ENCODE results near the gene GAL3ST3.
"Not testable (repeated sequence)": the region's sequence is repeated elsewhere in the genome, so short reads cannot be mapped to it uniquely, and the experiment has no call there.

Gene GAL3ST3, protein sequence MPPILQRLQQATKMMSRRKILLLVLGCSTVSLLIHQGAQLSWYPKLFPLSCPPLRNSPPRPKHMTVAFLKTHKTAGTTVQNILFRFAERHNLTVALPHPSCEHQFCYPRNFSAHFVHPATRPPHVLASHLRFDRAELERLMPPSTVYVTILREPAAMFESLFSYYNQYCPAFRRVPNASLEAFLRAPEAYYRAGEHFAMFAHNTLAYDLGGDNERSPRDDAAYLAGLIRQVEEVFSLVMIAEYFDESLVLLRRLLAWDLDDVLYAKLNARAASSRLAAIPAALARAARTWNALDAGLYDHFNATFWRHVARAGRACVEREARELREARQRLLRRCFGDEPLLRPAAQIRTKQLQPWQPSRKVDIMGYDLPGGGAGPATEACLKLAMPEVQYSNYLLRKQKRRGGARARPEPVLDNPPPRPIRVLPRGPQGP

GRCh38 chr11:66048547-66049323, at the start of gene GAL3ST3:
Gene GAL3ST3, minus strand, starts transcription at chr11:66049161. Its CDS starts 3,746 bp downstream, at chr11:66045415.
- DNase-seq, result no peak

GRCh38 chr11:66092125-66092524, 43.2 kb upstream of the GAL3ST3 start:
- DNase-seq, result not testable (repeated sequence)

- no peak for DNase-seq
These were observed 41.3 kb upstream of the GAL3ST3 start for GRCh38 chr11:66090288-66090687.

- DNase-seq, result no peak
These were observed 40.1 kb upstream of the GAL3ST3 start for GRCh38 chr11:66089067-66089466.

DNA sequence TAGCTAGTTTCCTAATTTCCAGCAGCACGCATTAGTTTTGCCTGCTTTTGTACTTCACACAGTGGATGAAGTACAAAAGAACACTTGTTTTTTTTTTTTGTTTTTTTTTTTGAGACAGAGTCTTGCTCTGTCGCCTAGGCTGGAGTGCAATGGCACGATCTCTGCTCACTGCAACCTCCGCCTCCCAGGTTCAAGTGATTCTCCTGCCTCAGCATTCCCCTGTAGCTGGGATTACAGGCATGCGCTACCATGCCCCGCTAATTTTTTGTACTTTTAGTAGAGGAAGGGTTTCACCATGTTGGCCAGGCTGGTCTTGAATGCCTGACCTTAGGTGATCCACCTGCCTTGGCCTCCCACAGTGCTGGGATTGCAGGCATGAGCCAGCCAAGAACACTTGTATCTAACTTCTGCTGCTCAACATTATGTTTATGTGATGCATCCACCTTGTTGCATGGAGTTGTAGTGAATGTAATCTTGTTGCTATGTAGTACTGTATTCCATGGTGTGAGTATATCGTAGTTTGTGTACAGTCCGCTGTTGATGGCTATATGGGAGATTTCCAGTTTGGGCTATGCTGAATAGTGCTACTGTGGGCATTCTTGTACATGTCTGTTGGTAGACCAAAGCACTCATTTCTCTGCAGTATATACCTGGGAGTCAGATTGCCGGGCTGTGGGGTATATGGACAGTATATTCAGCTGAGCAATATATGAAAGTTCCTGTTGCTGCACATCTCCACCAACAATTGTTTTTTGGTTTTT, 38.4 kb upstream of the GAL3ST3 start:
- DNase-seq, result no peak

DNA sequence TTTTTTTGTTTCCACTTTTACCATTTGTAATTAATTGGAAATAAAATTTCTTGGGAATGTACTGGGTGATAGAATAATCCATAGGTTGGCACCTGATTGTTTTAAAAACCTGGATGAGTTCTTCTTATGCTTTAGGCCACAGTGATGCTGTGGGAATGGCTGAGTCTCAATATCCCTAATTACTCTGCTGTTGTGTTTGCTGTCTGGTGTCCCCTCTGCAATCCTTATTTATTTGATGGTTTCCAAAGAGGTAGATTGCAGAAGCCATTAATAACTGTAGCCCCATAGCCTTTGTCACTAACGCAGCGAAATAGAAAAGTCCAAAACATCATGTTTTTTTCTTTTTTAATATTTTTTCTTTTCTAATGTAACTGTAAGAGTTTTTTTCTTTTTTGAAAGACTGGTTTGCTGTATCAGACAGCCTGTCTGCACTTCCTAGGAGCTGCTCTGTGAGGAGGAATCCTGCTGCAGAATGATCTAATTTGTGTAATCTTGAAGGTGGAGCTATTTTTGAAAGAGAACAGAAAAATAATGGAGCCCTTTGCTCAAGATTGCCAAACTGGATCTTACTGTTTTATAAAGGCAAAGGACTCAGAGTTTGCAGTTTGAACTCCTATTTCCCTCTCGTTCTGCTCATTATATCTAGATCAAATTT, 36.0 kb upstream of the GAL3ST3 start:
- no peak for DNase-seq

GRCh38 chr11:66083767-66084166, 34.8 kb upstream of the GAL3ST3 start:
- no peak for DNase-seq

DNA sequence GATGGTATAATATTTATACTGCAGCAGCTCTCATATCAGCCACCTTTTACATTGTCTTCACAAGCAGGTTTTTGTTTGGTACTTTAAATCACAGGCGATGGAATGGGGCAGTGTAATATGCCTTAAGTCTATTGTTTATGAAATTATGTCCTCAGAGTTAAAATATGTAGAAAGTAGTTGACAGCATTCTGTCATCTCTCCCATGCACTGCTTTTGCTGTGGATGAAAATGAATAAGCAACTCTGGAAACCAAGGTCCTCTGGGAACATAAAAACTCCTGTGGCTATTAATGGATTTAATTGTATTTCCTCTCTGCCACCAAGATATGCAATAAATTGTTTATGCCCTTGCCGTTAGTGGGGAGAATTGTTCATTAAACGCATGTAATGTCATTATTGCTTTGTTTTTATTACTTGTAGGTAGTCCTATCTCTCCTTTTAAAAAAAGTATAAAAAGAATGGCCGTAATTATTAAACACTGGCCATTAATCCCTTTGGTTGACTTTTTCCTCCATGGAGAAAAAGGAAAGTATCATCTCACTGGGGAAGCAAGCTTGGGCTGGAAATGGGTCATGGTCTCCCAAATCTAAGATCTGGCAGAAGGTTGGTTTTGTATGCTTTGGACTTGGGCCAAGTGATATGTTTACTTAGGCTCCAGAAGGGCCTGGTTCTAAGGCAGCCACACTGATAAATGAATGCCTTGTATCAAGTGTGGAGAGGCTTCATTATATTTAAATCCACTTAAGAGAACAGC, 34.2 kb upstream of the GAL3ST3 start:
- no peak for DNase-seq

DNA sequence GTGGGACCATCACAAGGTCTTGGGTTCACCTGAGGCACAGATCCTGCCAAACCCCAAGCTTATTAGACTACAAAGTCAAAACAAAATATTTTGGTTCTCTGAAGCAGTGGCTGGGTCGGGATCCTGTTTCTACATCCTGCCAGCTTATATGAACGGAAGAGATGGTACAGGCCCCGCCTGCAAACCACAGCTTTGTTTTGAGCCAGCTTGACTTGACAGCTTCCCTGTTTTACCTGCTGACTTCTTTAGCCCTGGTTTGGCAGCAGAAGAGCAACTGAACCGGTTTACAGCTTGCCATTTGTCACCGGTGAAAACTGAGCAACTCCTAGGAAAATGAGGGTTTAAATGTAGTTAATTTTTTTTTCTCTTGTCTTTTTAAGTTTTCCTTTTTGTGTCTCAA, 32.5 kb upstream of the GAL3ST3 start:
- peak; percentile 62 to 70 (median 66) for DNase-seq

DNA sequence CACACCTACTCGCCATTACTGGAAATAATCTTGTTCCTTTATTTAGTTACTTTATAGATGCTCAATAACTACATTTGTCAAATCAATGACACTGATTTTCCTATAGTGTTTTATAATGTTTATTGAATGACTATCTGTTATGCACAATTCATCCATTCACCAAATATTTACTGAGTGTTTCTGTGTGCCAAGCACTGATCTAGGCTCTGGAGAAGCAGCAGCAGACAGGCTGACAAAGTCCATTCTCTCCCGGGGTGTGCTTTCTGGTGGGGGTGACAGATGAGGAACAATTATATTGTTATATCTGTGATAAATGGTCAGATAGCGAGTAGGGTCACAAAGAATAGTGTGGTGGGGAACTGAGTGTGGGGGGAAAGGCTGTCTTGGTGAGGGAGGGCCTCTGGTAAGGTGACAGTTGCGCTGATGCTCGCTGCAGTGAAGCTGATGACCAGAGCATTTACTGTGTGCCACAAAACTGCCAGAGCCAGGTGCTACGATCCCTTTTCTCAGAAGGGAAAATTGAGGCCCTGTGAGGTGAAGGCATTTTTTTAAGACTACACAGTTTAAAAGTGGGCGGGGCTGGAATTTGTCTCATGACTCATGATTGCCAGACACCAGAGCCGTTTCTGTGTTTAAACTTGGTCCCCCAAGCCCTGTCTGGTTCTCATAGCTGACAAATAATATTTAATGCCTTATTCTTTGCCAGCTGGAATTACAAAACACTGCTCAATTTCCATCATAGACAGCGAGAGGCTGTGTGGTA, 31.3 kb upstream of the GAL3ST3 start:
- DNase-seq, result peak; percentile 53 to 62 (median 56)

DNA sequence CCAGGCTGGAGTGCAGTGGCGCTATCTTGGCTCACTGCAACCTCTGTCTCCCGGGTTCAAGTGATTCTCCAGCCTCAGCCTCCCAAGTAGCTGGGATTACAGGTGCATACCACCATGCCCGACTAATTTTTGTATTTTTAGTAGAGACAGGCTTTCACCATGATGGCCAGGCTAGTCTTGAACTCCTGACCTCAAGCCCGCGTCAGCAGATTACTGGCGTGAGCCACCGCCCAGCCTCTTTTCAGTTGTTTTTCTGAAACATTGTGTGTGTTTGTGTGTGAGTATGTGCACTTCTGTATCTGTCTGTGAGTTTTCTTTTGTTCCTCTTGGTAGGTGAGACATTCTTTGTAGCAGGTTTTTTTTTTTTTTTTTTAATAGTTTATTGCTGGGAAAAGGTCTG, 30.0 kb upstream of the GAL3ST3 start:
- not testable (repeated sequence) for DNase-seq

GRCh38 chr11:66077927-66078326, 29.0 kb upstream of the GAL3ST3 start:
- no peak for DNase-seq

DNA sequence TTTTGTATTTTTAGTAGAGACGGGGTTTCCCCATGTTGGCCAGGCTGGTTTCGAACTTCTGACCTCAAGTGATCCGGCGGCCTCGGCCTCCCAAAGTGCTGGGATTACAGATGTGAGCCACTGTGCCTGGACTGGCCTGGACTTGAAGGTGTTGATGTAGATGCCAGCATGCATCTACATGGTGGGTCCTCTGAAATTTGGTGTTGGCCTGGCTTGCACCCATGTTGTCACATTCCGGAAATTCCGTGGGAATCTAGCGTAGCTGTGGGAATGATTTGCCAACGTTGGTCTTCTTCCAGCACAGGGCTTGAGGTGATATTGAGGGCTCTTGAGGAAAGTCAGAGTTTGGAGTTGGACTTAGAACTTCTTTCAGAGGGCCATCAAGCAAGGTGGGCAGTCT, 27.6 kb upstream of the GAL3ST3 start:
- DNase-seq, result no peak

- no peak for DNase-seq
These were observed 26.3 kb upstream of the GAL3ST3 start for GRCh38 chr11:66075273-66075672.

DNA sequence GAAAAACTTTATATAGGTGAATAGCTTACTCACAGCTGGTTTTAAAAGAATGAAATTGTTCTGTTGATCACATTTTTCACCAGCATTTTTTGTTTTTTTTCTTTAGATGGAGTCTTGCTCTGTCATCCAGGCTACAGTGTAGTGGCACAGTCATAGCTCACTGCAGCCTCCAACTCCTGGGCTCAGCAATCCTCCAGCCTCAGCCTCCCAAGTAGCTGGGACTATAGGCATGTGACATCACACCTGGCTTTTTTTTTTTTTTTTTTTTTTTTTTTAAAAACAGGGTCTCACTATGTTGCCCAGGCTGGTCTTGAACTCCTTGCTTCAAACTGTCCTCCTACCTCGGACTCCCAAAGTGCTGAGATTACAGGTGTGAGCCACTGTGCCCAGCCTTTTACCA, 24.7 kb upstream of the GAL3ST3 start:
- DNase-seq, result no peak

DNA sequence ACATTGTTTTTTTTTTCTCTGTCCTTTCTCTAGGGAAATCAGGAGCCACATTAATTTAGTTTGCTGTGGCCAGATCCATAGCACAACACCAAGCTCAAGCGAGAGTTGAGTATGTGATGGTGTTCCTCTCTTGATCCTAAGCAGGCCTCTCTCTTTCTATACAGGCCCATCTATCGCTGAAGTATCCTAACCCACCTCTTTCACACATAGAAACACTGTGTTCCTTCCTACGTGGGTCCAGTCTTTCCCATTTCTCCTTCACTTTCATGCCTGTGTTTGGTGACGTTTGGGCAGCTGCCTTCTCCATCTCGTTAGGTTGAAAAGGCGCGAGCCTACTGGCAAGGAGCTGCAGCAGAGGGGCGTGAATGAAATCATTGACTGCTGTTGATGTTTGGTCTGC, 23.6 kb upstream of the GAL3ST3 start:
- no peak for DNase-seq

DNA sequence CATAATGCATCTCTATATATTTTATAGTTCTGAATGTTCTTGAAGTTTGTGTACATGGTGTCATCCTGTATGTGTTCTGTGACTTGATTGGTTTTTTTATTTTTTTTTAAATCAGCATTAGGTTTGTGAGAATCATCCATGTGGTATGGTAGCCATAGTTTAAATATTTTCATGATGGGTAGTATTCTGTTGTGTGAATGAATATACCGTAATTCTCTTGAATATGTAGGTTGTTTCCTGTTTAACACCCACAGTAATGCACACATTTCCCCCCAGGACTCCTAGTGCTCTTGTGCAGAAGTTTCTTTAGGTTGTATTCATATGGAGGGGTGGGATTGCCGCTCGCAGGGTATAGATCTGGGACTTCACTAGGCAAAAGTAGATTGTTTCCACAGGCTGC, 23.1 kb upstream of the GAL3ST3 start:
- no peak for DNase-seq

- peak in 1 of 3 donors; percentile 19 for DNase-seq
These were observed 22.4 kb upstream of the GAL3ST3 start for GRCh38 chr11:66071381-66071801.

GRCh38 chr11:66070604-66071380, 21.8 kb upstream of the GAL3ST3 start:
- peak in 2 of 3 donors; percentile 25 to 49 for DNase-seq
